ENCODE measurements around the gene SHLD3.

SHLD3 gene

GRCh38 chr5:65640240-65640639, 15.4 kb downstream of the SHLD3 start:
- no peak overlapping the region for H3K4me3 ChIP-seq (ENCODE audit: low read depth, low read length)
- no peak overlapping the region for H3K27ac ChIP-seq
- peaks cover 13% of the 10 kb centered on the region for H3K36me3 ChIP-seq
- TF ChIP-seq CTCF (IDR thresholded peaks at IDR 0.05; ENCODE audit: low read depth, low read length): no peak
- DNase-seq: no peak
- no peaks in the 10 kb centered on the region for H3K27me3 ChIP-seq (ENCODE audit: insufficient read depth, low read depth, severe bottlenecking)
- no peaks in the 10 kb centered on the region for H3K9me3 ChIP-seq (ENCODE audit: severe bottlenecking)

GRCh38 chr5:65646938-65647337, 22.1 kb downstream of the SHLD3 start:
- TF ChIP-seq CTCF (IDR thresholded peaks at IDR 0.05; ENCODE audit: low read depth, low read length): no peak
- DNase-seq: no peak
- Histone ChIP-seq H3K36me3 (0 out of 2 replicates have a peak, but pooled peaks cover 2% of the 10 kb centered on the region), H3K4me3 (ENCODE audit: low read depth, low read length) (no peak overlapping the region), H3K9me3 (ENCODE audit: severe bottlenecking) (no peaks in the 10 kb centered on the region), H3K27ac (no peak overlapping the region), H3K27me3 (ENCODE audit: insufficient read depth, low read depth, severe bottlenecking) (no peaks in the 10 kb centered on the region)

GRCh38 chr5:65647941-65648340, 23.1 kb downstream of the SHLD3 start:
- no peak overlapping the region for H3K27ac ChIP-seq
- H3K36me3 ChIP-seq: no peaks in the 10 kb centered on the region

GRCh38 chr5:65651144-65651543, 26.3 kb downstream of the SHLD3 start:
- H3K27me3 ChIP-seq (ENCODE audit: insufficient read depth, low read depth, severe bottlenecking): no peaks in the 10 kb centered on the region
- no peaks in the 10 kb centered on the region for H3K9me3 ChIP-seq (ENCODE audit: severe bottlenecking)
- H3K27ac ChIP-seq: no peak overlapping the region
- H3K4me3 ChIP-seq (ENCODE audit: low read depth, low read length): no peak overlapping the region
- H3K36me3 ChIP-seq: no peaks in the 10 kb centered on the region
- DNase-seq: peak; percentile 15
- TF ChIP-seq CTCF (IDR thresholded peaks at IDR 0.05; ENCODE audit: low read depth, low read length): no peak

More at GRCh38 chr5:65647941-65648340, 23.1 kb downstream of the SHLD3 start:
- Histone ChIP-seq H3K27me3 (ENCODE audit: insufficient read depth, low read depth, severe bottlenecking) (no peaks in the 10 kb centered on the region), H3K9me3 (ENCODE audit: severe bottlenecking) (no peaks in the 10 kb centered on the region), H3K4me3 (ENCODE audit: low read depth, low read length) (no peak overlapping the region)
- DNase-seq: no peak
- TF ChIP-seq CTCF (IDR thresholded peaks at IDR 0.05; ENCODE audit: low read depth, low read length): no peak

GRCh38 chr5:65654713-65655112, 29.9 kb downstream of the SHLD3 start:
- Histone ChIP-seq H3K4me3 (ENCODE audit: low read depth, low read length) (no peak overlapping the region), H3K27ac (no peak overlapping the region), H3K36me3 (no peaks in the 10 kb centered on the region), H3K9me3 (ENCODE audit: severe bottlenecking) (no peaks in the 10 kb centered on the region), H3K27me3 (ENCODE audit: insufficient read depth, low read depth, severe bottlenecking) (no peaks in the 10 kb centered on the region)
- TF ChIP-seq CTCF (IDR thresholded peaks at IDR 0.05; ENCODE audit: low read depth, low read length): no peak
- DNase-seq: no peak

GRCh38 chr5:65663804-65664521, 39.1 kb downstream of the SHLD3 start:
- DNase-seq: no peak
- no peaks in the 10 kb centered on the region for H3K27me3 ChIP-seq (ENCODE audit: insufficient read depth, low read depth, severe bottlenecking)

More at GRCh38 chr5:65663804-65664521, 39.1 kb downstream of the SHLD3 start:
- Histone ChIP-seq H3K9me3 (ENCODE audit: severe bottlenecking) (no peaks in the 10 kb centered on the region), H3K4me3 (ENCODE audit: low read depth, low read length) (no peak overlapping the region), H3K27ac (no peak overlapping the region), H3K36me3 (peaks cover 16% of the 10 kb centered on the region)
- peak; percentile 42 for TF ChIP-seq CTCF (IDR thresholded peaks at IDR 0.05; ENCODE audit: low read depth, low read length)
